NOMO-1 (cell line): ENCODE results near the gene YKT6.

Experiments used
- DNase-seq, 2 experiments: peaks; one replicate each; lab custom pipeline; 2025; ENCODE audit not compliant: unreplicated experiment in 2 of 2; lab: John Stamatoyannopoulos, UW

The YKT6 gene

GRCh38 chr7:44216521-44217222 is 15.9 kb downstream of the YKT6 start:
- DNase-seq, result no peak

DNA sequence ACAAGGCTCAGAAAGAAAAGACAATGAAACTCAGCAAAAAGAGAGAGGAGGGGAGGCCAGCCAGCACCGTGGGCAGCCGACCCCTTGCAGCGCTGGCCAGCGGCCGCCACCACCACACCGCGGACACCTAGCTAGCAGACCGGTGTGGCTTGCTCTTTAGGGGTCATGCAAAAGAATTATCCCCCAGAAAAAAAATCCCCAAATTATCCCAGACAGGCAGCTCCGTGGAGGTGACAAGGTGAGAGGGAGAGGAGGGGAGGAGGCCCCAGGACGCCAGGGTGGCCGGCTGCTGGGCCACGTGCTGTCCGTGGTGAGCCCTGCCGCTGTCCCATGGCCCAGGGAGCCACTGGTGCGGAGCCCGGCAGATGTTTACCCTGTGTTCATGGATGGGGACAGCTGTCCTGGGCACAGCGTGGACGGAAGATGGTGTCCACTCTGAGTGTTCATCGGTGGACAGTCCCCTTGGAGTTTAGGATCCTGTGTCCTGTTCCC is 16.5 kb downstream of the YKT6 start:
- no peak for DNase-seq

DNA sequence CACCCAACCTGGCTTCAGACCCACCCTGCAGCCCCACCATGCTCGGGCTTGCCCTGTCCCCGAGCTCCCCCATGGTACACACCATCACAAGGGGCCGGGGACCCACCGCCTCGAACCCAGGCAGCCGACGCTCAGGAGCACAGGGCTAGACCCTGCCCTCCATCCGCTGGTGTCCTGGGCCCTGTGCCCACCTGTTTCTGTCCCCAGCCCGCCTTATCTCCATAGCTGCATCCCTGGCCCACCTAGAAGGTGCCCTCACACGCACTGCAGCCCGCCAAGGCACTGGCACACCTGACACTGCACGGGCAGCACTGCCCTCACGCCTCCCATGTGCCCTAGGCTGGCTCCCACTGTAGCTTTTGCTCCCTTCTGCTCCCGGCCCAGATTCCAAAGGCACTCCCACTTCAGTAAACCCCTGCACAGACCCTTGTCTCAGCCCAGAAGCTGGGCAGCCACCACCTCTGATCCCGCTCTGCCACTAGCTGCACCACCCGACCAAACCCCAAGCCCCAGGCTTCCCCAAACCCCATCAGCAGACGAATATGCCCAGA is 17.1 kb downstream of the YKT6 start:
- no peak for DNase-seq

DNA sequence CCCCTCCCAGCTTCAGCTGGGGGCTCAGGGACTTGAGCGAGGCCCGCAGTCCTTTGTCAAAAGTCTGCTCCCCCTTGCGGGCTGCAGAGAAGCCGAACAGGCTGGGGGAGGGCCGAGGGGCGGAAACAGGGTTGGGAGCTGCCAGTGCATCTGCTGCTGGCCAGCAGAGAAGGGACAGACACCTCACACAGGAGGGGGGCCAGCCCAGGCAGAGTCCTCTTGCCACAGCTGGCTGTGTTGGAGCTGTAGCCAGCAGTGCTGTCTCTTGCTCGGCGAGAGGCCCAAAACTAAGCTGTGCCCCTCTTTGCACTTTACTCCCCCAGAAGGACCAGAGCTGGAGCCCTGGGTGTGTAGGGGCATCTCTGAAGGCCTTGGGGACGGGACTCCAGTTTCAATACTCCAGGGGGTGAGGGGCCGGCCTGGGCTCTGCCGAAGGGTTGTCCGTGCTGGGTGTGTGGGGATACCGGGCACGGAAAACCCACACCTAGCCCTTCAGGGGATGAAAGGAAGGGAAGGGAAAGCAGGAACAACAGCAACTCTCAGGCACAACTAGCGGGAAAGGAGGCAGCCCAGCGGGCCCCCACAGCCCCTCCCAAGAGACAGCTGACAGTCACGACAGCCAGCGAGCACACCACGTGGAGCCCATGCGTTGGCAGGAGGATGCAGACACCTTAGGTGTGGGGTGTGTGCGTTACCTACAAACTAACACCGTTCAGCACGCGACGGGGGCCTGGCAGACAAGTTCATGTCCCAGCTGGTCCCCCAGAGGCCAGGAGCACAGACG is 17.8 kb downstream of the YKT6 start:
- no peak for DNase-seq

DNA sequence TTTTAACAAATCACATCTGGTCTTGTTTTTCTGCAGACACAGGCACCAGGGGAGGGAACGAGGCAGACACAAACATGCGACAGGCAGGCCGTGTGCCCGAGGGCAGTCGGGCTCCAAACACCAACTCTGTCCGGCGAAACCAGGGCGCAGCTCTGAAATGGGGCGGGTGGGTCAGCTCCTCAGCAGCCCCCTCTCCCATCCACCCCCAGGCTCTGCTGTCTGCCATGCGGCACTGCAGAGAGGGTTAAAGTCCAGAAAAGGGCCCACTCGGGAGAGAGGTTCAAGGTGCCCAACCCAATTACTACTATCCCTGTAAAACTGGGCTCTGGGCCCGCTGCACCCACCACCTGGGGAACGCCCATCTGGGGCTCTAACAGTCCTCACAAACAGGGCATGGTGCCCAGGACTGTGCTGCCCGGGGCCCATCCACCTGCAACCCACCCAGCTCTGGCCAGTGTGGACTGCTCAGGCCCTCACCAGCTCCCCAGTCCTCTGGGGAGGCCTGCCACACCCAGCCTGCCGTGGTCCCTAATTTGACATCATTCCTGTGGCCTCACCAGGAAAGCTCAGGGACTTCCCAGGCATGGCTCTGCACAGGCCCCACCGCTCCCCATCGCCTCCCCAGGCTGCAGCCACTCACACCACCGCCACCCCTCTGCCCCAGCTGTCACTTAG is 18.7 kb downstream of the YKT6 start:
- DNase-seq, result no peak

DNA sequence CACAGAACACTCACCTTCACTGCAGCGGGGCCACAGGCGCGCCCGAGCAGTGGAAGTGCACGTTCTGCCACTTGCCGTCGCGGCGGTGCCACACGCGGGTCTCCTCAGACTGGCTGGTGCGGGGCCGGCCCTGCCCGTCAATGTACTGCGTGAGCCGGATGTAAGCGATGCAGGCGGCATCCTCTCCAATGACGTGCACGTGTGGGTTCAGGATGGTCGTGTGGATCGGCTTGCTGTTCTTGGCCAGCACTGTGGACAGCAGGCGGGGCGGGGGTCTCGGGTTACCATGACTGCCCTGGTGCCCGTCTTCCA is 19.2 kb downstream of the YKT6 start:
- DNase-seq, result no peak

- DNase-seq, result no peak
Measured at GRCh38 chr7:44220358-44221112, 19.8 kb downstream of the YKT6 start.

DNA sequence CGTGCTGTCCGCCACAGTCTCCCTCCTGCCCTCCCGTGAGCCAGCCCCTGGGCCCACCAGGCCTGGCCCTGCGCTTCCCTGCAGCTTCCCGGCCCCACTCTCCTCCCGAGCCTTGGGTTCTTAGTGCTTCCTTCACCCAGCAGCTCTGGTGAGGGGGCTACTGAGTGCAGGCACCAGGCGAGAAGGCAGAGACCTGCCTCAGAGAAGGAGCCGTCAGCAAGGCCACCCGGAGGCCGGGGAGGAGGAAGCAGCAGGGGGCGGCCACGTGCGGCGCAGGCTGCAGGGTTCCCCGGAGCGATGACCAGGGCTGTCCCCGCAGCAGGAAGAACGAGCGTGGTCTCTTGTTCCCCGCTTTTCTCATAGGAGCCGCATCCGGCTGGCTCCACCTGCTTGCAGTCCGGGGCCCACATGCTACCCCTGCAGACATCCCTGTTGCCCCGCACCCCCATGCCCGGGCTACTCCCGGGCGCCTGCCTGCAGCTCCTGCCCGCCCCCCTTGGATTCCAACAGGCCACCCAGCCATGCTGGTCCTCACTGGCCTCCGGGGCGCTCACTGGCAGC is 20.5 kb downstream of the YKT6 start:
- no peak for DNase-seq

GRCh38 chr7:44222074-44222473 is 21.3 kb downstream of the YKT6 start:
- no peak for DNase-seq

DNA sequence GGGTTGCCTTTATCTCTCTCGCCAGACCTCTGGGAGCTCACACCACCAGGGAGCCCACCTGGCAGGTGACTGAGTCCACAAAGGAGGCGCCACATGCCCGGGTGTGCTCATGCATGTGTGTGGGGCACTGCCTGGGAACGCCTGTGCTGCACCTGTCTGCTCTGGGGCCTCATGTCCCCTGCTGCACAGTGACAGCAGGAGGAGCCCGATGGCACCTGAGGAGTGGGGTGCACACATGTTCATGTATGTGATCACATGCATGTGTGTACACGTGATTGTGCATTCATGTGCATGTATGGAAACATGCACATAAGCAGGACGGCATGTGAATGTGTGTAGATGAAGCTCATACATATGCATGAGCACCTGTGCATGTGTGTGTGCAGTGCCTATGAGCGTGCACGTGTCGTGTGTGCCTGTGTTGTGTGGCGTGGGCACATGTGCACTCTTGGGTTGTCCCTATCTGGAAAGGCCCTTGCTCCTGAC is 22.0 kb downstream of the YKT6 start:
- no peak for DNase-seq

- no peak for DNase-seq
Measured at GRCh38 chr7:44223362-44224079, 22.7 kb downstream of the YKT6 start.

- DNase-seq, result no peak
Measured at GRCh38 chr7:44224080-44224973, 23.5 kb downstream of the YKT6 start.

GRCh38 chr7:44224974-44225565 is 24.3 kb downstream of the YKT6 start:
- DNase-seq, result no peak

- DNase-seq, result no peak
Measured at GRCh38 chr7:44225566-44226395, 25.0 kb downstream of the YKT6 start.

GRCh38 chr7:44226396-44226753 is 25.6 kb downstream of the YKT6 start:
- no peak for DNase-seq

GRCh38 chr7:44227911-44228310 is 27.1 kb downstream of the YKT6 start:
- no peak for DNase-seq

DNA sequence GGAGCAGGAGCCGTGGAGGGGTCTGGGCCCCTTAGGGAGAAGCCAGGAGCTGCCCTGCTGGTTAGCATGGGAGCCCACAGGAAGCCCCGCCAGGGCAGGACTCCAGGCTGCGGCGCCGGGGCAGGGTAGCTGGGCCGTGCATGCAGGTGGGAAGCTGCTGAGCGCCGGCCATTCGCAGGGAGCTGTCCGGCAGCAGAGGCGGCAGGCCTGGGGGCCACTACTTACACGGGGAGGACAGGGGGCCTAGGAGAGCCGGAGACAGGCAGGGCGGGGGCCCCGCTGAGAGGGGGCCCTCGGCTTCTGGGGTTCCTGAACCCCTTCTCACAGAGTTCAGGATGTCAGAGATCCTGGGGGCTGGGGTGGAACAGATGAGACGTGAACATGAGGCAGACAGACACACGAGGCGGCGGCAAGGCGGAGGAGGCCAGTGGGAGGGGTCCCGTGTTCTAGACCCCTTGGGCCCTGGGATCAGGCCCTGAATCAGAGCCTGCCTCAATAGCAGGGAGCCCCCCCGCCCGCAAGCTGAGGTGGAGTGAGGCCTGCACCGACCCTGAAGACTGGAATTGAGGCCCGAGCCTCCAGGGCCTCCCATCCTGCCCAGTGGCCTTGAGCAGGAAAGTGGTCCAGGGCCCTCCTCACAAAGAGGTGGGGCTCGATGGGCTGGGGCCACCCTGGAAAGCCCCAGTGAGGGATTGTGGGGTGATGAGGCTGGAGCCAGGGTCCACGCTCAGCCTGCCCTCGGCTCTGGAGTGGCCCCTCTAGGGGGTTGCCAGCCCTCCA is 28.0 kb downstream of the YKT6 start:
- DNase-seq, result no peak
